Fibroblast of pulmonary artery (primary cell): Measurements from ENCODE around the gene CTIF.

Experiments
- DNase-seq: peaks from one replicate; pipeline ENCODE4 v3.0.0-alpha.2; 2010; ENCODE audit warnings: low read depth
- H3K4me3 ChIP-seq: replicated peaks from 2 replicates; pipeline ENCODE4 v1.5.1; 2011; ENCODE audit warnings: low read depth, mild to moderate bottlenecking, control low read depth, low read length, moderate library complexity
- TF ChIP-seq, protein P1 (sequence below): IDR thresholded peaks from 2 replicates; pipeline ENCODE4 v1.5.1; 2011; ENCODE audit warnings: mild to moderate bottlenecking, control low read depth, low read length, inconsistent platforms; ENCODE audit errors: missing control alignments

The CTIF gene

DNA sequence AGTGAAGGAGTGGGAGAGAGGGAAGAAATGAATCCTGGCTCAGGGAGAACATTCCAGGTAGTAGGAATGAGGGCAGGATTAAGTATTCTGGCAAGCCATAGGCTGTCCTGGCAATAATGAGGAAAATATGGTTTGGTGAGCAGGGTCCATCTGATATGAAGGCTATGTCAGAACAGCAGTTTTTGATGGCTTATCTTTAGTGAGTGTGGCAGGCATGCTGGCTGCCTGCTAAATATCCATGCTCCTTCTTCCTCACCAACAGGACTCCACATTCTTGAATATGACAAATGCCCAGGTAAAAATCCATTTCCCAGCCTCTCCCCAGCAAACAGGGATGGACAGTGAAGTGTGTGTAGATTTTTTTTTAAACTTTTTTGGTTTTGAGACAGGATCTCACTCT is 13.2 kb upstream of the CTIF start:
- no peak overlapping the region for H3K4me3 ChIP-seq
- no peak for DNase-seq
- TF ChIP-seq, protein P1, sequence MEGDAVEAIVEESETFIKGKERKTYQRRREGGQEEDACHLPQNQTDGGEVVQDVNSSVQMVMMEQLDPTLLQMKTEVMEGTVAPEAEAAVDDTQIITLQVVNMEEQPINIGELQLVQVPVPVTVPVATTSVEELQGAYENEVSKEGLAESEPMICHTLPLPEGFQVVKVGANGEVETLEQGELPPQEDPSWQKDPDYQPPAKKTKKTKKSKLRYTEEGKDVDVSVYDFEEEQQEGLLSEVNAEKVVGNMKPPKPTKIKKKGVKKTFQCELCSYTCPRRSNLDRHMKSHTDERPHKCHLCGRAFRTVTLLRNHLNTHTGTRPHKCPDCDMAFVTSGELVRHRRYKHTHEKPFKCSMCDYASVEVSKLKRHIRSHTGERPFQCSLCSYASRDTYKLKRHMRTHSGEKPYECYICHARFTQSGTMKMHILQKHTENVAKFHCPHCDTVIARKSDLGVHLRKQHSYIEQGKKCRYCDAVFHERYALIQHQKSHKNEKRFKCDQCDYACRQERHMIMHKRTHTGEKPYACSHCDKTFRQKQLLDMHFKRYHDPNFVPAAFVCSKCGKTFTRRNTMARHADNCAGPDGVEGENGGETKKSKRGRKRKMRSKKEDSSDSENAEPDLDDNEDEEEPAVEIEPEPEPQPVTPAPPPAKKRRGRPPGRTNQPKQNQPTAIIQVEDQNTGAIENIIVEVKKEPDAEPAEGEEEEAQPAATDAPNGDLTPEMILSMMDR = no peak

DNA sequence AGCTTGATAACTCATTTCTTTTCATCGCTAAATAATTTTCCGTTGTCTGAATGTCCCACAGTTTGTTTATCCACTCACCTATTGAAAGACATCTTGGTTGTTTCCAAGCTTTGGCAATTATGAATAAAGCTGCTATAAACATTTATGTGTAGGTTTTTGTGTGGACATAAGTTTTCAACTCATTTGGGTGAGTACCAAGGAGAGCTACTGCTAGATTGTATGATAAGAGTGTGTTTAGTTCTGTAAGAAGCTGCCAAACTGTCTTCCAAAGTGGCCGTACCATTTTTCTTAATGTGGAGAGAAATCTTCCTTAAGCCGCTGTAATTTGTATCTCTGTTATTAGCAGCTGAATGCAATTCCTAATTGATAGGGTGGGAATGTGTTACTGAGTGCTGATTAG is 11.4 kb upstream of the CTIF start:
- H3K4me3 ChIP-seq = no peak overlapping the region
- no peak for DNase-seq
- TF ChIP-seq, protein P1 = no peak

DNA sequence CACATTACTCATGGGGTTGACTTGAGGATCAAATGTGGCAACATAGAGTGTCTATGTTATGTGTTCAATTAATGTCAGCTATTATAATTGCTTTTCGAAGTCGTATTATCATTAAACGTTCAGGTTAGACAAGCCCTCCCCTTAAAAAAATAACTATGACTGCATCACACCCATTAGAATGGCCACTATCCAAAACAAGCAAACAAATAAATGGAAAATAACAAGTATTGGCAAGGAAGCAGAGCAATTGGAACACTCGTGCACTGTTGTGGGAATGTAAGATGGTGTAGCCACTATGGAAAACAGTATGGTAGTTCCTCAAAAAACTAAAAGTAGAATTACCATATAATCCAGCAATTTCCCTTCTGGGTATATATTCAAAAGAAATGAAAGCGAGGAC is 10.0 kb upstream of the CTIF start:
- TF ChIP-seq, protein P1 = no peak
- no peak overlapping the region for H3K4me3 ChIP-seq
- no peak for DNase-seq

DNA sequence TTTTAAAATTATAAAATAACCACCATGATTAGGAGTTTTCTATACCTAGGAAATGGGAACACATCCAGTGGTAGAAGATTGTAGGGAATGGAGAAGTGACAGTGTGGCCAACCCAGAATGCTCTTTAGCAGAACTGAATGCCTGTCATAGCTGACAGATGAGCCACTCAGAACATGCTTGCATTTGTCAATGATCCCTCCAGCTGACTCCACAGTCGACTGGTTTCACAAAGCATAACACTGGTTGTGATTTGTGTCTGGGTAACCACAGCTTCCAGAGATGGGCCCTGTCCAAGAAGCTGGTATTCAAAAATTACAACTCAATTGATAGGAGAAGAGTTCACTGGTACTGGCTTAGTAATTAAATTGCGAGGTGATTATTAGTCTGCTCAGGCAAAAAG is 9.0 kb upstream of the CTIF start:
- no peak overlapping the region for H3K4me3 ChIP-seq
- peak; percentile 55 for DNase-seq
- TF ChIP-seq, protein P1 = no peak

DNA sequence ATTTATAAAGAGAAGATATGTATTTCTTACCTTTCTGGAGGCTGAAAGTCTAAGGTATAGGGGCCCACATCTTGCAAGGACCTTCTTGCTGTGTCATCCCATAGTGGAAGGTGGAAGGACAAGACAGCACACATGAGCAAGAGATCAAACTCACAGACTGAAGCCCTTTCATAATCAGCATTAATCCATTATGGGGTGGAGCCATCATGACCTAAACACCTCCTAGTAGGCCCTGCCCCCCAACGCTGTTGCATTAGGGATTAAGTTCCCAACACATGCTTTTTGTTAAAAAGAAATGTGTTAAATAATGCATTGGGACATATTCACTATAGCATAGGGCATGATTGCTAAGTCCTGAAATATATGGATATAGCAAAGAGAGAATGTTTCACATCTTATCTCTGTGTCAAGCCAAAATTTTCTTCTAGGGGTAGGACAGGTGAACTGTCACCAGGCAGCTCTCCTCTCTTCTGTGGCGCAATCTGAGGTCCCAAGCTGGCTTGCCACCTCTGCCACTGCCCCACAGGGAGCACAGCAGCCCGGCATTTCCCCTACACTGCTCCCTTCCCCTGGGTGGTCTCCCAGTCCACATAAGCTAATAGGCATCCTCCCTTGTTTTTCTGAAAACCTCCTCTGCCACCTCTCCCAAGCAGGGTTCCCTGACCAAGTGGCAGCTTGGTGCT is 8.3 kb upstream of the CTIF start:
- TF ChIP-seq, protein P1 = no peak
- no peak overlapping the region for H3K4me3 ChIP-seq
- no peak for DNase-seq

DNA sequence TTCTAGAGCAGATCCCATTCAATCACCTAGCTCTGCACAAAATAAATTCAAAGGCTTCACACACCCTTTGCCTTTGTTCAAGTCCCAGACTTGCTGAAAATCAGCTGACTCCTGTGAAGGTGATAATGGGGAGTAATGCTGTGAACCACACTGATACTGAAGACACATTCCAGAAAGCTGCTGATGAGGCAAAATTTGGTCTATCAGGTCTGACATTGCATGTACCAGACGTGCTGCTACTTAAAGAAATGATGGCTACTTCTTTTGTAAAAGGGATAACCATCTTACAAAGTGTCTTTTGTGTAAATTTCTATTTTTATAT is 7.8 kb upstream of the CTIF start:
- no peak for DNase-seq
- no peak overlapping the region for H3K4me3 ChIP-seq
- TF ChIP-seq, protein P1 = no peak

DNA sequence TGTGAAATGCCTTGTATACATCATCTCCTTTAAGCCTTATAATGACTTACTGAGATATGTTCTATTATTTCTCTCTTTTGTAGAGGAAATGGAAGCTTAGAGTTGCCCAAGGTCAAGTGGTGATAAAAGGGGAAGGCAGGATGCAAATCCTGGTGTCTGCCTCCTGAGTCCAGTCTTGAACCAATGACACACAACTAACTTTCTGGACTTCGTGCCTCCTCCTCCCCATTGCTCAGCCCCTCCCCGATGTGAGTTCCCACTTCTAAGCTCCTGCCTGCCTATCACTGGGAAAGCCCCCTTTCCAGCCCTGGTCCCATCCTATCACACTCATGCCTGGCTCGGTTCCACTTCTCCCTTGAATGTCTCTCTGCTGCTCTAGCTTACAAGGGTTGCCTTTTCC is 6.9 kb upstream of the CTIF start:
- DNase-seq = no peak
- TF ChIP-seq, protein P1 = no peak
- no peak overlapping the region for H3K4me3 ChIP-seq
